HG02981 (cell line): ENCODE measurements around the gene ALKBH3.
A peak's percentile ranks its signal among the peaks of the same experiment; 100 is the strongest.

Source experiments
- ATAC-seq: cut with Tn5 transposase; IDR thresholded peaks from one replicate; pipeline ENCODE4 v1.9.1; 2021; ENCODE audit warnings: mild to moderate bottlenecking, moderate library complexity; ENCODE audit not compliant: unreplicated experiment

Gene ALKBH3

GRCh38 chr11:43880640-43881159 is at the start of gene ALKBH3:
Gene ALKBH3 (plus strand): TSS chr11:43880831. CDS start chr11:43882653, 1,822 bp downstream.
- ATAC-seq = peak; percentile 97

GRCh38 chr11:43830928-43831440 is 49.6 kb upstream of the ALKBH3 start:
- ATAC-seq = peak; percentile 52

DNA sequence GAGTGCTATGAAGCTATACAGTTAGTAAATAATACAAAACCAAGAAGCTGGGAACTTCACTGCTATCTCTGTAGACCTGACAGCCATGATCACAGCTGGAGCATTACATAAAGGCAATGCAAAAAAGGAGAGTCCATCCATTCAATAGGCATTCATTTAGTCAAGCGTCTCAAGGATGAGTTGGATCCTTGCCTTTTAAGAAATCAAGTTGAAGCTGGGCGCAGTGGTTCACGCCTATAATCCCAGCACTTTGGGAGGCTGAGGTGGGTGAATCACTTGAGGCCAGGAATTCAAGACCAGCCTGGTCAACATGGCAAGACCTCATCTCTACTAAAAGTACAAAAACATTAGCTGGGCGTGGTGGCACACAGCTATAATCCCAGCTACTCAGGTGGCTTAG is 48.1 kb upstream of the ALKBH3 start:
- ATAC-seq = no peak

- ATAC-seq = no peak
Measured at GRCh38 chr11:43833657-43834073, 47.0 kb upstream of the ALKBH3 start.

GRCh38 chr11:43834286-43834685 is 46.3 kb upstream of the ALKBH3 start:
- no peak for ATAC-seq

DNA sequence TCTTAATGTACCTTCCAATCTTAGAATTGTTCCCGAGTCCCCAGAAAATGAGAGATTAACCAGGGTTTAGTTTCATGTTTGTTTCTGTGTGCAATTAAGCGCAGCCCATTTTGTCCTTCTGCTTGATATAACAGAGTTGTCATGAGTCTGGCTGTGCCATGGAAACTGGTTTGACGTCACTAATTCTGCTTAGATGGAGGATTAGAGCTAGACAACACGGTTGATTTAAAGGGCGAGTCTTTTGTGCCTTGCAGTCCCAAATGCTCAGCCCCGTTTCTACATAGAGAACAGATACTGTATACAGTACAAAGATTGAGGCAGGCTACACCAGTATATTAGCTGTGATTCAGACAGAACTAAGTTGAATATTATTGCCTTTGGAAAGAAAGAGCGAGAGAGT is 45.5 kb upstream of the ALKBH3 start:
- ATAC-seq = no peak

GRCh38 chr11:43837879-43838278 is 42.8 kb upstream of the ALKBH3 start:
- ATAC-seq = no peak

GRCh38 chr11:43842021-43842420 is 38.6 kb upstream of the ALKBH3 start:
- ATAC-seq = no peak

- no peak for ATAC-seq
Measured at GRCh38 chr11:43845816-43846215, 34.8 kb upstream of the ALKBH3 start.

DNA sequence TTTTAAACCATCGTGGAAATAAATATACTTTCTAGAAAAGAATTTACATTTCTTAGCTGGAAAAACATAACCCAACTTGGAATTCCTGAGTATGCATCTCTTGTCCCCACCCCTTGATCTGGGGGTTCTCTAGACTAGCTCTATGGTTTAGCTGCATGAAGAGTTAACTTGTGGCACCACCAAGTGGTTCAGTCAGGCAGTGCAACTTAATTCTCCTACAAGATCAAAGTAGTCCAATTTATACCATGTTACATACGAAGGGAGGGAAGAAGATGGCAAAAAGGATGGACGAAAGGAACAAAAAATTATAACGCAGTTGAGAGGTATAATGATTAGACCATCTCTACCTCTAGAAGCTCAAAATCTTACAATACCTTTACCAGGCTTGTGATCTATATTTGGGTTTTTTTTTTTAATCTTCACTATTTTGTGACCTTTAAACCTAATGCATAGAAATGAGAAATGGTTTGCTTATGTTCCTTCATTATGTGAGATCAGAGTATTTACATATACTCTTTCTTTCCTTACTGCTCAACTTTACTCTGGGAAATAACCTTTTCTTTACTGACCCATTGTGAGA is 28.5 kb upstream of the ALKBH3 start:
- peak; percentile 79 for ATAC-seq

- no peak for ATAC-seq
Measured at GRCh38 chr11:43853781-43854180, 26.9 kb upstream of the ALKBH3 start.

GRCh38 chr11:43856993-43857392 is 23.6 kb upstream of the ALKBH3 start:
- ATAC-seq = no peak

DNA sequence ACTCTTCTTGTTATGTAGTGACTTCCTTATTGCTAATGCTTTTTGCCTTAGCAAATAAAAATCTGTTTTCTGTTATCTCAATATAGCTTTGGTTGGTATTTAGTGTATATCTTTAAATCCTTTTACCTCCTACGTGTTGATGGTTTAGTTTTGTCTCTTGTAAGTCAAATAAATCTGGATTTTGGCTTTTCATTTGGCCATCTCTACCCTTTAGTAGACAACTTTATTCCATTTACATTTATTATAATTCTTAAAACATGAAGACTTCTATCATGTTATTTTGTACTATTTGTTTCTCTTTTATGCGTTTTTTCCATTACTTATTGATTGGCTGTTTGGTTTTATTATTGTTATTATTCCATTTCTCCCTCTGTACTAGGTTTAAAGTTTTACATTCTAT is 19.5 kb upstream of the ALKBH3 start:
- ATAC-seq = no peak

DNA sequence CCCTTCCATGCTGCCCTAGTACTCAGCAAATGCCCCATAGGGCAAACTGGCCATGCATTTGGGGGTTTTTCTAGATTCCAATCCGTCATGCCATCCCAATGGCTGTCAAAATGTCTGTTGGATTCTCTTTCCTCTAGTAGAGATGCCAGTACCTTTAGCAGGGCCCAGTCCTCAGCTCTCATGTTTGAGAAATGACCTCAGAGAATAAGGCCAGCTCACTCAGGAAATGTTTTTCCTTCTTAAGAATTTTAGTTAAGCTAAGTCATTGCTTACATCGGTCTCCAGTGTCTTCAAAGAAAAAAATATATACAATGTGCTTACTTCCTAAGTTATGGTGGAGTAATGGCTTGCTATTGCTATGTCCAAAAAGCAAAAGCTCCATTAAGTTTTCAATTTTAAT is 14.1 kb upstream of the ALKBH3 start:
- no peak for ATAC-seq

DNA sequence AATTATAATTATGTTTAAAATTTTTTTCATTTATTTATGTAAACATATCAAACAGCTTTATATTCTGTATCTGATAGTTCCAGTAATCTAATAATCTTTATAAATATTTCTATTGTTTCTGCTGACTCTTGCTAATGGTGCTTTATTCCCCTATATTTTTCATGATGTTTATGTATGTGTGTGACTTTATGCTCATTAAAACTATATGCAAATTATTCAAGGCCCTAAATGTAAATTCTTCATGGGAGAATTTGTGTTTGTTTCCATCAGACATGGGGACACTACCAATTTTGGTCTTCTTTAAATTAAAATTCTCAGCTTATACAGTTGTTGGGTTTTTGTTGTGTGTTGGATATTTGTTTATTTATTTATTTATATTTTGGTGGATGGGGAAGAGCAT is 13.7 kb upstream of the ALKBH3 start:
- no peak for ATAC-seq

DNA sequence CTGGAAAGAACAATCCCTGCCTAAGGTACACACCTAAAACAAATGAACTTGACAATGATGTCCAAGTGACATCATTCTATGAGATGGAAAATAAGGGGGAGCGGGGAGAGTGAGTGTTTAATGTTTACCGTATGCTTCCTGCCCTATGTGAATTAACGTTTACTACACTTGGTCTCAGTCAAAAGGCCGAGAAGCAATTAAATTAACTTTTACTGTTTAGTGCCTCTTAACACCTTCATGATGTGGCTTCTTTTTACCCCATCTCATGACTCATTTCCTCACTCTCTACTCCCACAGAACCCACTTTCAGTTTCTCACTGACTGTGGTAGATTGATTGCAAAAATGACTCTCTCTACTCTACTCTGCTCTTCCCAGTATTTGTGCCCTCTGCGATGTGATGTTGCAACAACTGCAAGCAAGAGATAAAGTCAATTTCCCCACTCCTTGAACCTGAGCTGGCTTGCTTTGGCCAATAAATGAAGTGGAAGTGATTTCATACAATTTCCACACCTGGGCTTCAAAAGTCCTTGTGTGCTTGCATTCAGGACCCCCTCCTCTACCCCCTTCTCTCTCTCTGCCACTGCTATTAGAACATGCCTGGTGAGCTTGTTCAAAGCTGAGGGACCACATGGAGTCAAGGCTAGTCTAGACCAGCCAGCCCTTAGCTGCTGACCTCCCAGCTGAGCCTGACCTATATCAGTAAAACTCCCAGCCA is 11.6 kb upstream of the ALKBH3 start:
- peak; percentile 99 for ATAC-seq

DNA sequence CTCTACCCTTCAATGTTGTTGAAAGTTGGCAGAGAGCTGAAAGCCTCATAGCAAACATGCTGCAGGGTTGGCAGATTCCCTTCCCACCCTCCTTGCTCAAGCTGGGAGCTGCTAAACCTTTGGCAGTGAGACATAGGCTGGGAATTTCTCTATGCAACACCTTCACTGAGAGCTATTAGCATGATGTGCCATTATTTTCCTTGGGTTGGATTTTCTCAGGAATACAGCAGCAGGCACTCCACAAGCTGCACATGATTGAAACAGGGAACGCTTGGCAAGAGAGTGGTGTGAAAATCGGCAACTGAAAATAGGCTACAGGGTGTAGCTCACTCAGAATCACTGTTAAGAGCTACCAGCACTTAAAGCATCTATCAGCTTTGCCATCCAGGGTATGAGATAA is 9.6 kb upstream of the ALKBH3 start:
- no peak for ATAC-seq

DNA sequence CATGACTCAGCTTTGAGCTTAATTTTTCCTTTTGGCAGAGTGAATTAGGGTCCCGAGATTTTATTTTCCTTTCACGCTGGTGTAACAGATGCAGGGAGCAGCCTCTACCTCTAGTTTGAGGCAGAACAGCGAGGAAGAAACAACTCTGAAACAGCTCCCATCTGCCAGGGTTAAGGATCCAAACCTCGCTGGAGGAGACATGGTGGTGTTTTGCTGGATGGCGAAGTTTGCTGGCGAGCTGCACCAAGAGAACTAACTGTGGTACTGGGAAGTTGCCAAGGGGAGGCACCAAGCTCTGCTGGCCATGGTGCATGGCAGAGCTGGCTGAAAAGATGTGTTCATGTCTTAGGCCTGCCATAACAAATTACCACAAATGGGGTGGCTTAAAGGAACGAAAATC is 7.6 kb upstream of the ALKBH3 start:
- ATAC-seq = no peak

DNA sequence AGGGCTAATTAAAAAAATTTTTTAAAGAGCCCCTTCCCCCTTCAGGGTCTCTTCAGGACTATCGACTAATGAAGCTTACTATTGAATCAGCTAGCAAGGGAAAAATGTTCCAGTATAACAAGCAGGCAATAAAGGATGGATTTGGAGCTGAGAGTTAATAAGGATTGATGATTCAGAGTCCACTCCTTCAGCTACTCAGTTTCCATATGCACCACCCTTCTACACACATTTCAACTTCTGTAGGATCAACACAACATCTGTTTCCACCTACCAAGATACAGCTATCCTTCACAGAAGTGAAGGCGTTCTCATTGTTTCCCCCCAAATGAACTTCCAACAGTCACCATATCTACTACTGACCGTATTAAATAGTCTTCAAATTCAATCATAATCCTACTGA is 6.6 kb upstream of the ALKBH3 start:
- no peak for ATAC-seq

GRCh38 chr11:43874738-43875137 is 5.9 kb upstream of the ALKBH3 start:
- ATAC-seq = no peak

DNA sequence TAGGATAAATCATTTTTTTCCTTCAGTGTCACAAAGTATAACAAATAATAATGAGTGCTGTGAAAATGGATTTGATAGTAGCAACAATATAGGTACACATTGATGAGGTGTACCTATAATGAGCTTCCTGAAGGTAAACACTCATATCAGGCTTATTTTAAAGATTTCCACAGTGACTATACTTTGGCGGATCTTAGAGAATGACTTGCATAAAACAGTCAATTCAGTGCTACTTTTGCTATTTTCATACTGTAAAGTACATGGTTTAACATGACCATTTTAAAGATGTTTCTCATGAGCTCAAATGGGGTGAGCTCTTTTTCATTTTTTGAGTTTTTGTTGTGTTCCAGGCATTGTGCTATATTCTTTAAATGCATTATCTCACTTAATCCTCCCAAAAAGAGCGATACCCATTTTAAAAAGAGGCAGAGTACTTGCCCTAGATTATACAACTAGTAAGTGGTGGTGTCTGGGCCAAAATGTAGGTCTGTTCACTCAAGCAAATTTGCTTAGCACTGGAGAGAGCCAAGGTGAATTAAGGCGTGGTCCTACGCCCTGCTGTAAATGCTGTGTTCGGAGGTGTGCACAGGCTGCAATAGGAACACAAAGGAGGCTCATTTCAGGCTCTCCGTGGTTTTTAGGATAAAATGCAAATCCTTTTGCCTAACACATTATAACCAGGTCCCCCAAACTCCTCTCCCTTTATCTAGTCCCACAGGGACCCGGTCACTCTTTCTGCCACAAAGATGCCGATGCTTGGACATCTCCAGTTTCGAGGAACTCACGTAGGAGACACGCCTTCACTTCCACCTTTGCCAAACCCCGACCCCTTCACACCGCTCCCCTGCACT is 617 bp upstream of the ALKBH3 start:
- ATAC-seq = no peak
